ENCODE data around the gene LCN6.

- TF ChIP-seq, protein P1, sequence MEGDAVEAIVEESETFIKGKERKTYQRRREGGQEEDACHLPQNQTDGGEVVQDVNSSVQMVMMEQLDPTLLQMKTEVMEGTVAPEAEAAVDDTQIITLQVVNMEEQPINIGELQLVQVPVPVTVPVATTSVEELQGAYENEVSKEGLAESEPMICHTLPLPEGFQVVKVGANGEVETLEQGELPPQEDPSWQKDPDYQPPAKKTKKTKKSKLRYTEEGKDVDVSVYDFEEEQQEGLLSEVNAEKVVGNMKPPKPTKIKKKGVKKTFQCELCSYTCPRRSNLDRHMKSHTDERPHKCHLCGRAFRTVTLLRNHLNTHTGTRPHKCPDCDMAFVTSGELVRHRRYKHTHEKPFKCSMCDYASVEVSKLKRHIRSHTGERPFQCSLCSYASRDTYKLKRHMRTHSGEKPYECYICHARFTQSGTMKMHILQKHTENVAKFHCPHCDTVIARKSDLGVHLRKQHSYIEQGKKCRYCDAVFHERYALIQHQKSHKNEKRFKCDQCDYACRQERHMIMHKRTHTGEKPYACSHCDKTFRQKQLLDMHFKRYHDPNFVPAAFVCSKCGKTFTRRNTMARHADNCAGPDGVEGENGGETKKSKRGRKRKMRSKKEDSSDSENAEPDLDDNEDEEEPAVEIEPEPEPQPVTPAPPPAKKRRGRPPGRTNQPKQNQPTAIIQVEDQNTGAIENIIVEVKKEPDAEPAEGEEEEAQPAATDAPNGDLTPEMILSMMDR (IDR thresholded peaks at IDR 0.05; ENCODE audit: insufficient read depth, low read length, poor library complexity, severe bottlenecking): no peak
- no peak for TF ChIP-seq EZH2phosphoT487 (conservative IDR thresholded peaks at IDR 0.05; ENCODE audit: low read length)
Observed at GRCh38 chr9:136718345-136719194, 29.8 kb downstream of the LCN6 start.

Measured in SU-DHL-6 (cell line).